ENCODE measurements around the gene SLC16A1.

The SLC16A1 gene

DNA sequence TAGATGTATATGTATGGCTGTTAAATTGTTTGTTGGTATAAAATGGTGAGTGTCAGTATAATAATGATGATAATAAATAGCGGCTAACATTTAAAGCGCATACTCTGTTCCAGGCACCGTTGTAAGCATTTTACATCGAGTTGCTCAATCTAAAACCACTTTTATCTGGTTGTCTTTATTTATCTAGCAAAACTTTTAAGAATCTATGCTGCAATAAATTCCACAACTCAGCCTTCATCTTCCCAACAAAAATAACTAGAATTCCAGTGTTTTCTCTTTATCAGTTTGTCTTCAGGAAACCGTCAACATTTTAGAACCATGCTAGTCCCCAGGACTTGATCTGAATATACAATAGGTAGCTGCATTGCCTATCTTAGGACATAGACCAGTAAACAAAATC lies 19.3 kb upstream of the SLC16A1 start:
- Histone ChIP-seq H4K20me1 (ENCODE audit: low read depth, low read length) (no peaks in the 10 kb centered on the region), H3K9me2 (replicated peaks; ENCODE audit: insufficient read depth, low read length) (no peaks in the 10 kb centered on the region), H2AFZ (ENCODE audit: low read depth, low read length, severe bottlenecking) (no peak overlapping the region), H3F3A (ENCODE audit: insufficient read depth) (no peaks in the 10 kb centered on the region; the same call in 1 of the 2 replicates), H3K36me3 (ENCODE audit: low read length) (no peaks in the 10 kb centered on the region), H3K9ac (ENCODE audit: low read length) (no peak overlapping the region), H3K4me3 (ENCODE audit: insufficient read depth, low read length, poor library complexity, severe bottlenecking) (no peak overlapping the region), H3K9me3 (ENCODE audit: insufficient read depth, low read length) (no peaks in the 10 kb centered on the region), H3K27me3 (ENCODE audit: low read length) (no peaks in the 10 kb centered on the region), H3K4me2 (ENCODE audit: low read depth, low read length, poor library complexity, severe bottlenecking) (no peak overlapping the region), H3K79me2 (ENCODE audit: insufficient read depth, low read length) (no peaks in the 10 kb centered on the region), H3K27ac (ENCODE audit: low read depth, low read length) (no peak overlapping the region)
- TF ChIP-seq, protein P1, sequence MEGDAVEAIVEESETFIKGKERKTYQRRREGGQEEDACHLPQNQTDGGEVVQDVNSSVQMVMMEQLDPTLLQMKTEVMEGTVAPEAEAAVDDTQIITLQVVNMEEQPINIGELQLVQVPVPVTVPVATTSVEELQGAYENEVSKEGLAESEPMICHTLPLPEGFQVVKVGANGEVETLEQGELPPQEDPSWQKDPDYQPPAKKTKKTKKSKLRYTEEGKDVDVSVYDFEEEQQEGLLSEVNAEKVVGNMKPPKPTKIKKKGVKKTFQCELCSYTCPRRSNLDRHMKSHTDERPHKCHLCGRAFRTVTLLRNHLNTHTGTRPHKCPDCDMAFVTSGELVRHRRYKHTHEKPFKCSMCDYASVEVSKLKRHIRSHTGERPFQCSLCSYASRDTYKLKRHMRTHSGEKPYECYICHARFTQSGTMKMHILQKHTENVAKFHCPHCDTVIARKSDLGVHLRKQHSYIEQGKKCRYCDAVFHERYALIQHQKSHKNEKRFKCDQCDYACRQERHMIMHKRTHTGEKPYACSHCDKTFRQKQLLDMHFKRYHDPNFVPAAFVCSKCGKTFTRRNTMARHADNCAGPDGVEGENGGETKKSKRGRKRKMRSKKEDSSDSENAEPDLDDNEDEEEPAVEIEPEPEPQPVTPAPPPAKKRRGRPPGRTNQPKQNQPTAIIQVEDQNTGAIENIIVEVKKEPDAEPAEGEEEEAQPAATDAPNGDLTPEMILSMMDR (IDR thresholded peaks at IDR 0.05; ENCODE audit: insufficient read depth, low read length, poor library complexity, severe bottlenecking) = no peak
- TF ChIP-seq EZH2phosphoT487 (conservative IDR thresholded peaks at IDR 0.05; ENCODE audit: low read length) = no peak

- Histone ChIP-seq H3K36me3 (ENCODE audit: low read length) (no peaks in the 10 kb centered on the region), H3K27me3 (ENCODE audit: low read length) (no peaks in the 10 kb centered on the region), H3K4me3 (ENCODE audit: insufficient read depth, low read length, poor library complexity, severe bottlenecking) (no peak overlapping the region), H3K9me3 (ENCODE audit: insufficient read depth, low read length) (no peaks in the 10 kb centered on the region), H3F3A (ENCODE audit: insufficient read depth) (peaks cover 3% of the 10 kb centered on the region; the same call in 1 of the 2 replicates), H4K20me1 (ENCODE audit: low read depth, low read length) (no peaks in the 10 kb centered on the region), H3K79me2 (ENCODE audit: insufficient read depth, low read length) (no peaks in the 10 kb centered on the region), H3K9ac (ENCODE audit: low read length) (no peak overlapping the region), H3K9me2 (replicated peaks; ENCODE audit: insufficient read depth, low read length) (no peaks in the 10 kb centered on the region), H3K27ac (ENCODE audit: low read depth, low read length) (no peak overlapping the region), H2AFZ (ENCODE audit: low read depth, low read length, severe bottlenecking) (no peak overlapping the region), H3K4me2 (ENCODE audit: low read depth, low read length, poor library complexity, severe bottlenecking) (no peak overlapping the region)
- no peak for TF ChIP-seq EZH2phosphoT487 (conservative IDR thresholded peaks at IDR 0.05; ENCODE audit: low read length)
- TF ChIP-seq, protein P1 (IDR thresholded peaks at IDR 0.05; ENCODE audit: insufficient read depth, low read length, poor library complexity, severe bottlenecking) = no peak
Measured at GRCh38 chr1:112974646-112975045, 18.6 kb upstream of the SLC16A1 start.

DNA sequence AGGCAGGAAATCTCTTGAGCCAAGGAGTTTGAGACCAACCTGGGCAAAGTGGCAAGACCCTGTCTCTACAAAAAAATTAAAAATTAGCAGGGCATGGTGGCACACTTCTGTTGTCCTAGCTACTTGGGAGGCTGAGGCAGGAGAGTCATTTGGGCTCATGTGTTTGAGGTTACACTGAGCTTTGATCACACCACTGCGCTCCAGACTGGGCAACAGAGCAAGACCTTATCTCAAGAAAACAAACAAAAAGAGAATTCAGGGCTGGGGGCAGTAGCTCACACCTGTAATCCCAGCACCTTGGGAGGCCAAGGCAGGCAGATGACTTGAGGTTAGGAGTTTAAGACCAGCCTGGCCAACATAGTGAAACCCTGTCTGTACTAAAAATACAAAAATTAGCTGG lies 17.8 kb upstream of the SLC16A1 start:
- TF ChIP-seq EZH2phosphoT487 (conservative IDR thresholded peaks at IDR 0.05; ENCODE audit: low read length) = no peak
- TF ChIP-seq, protein P1 (IDR thresholded peaks at IDR 0.05; ENCODE audit: insufficient read depth, low read length, poor library complexity, severe bottlenecking) = no peak
- H3F3A ChIP-seq (ENCODE audit: insufficient read depth) = peaks cover 3% of the 10 kb centered on the region; the same call in 1 of the 2 replicates
- H3K4me2 ChIP-seq (ENCODE audit: low read depth, low read length, poor library complexity, severe bottlenecking) = no peak overlapping the region

More for the DNA sequence above, 17.8 kb upstream of the SLC16A1 start:
- Histone ChIP-seq H3K27me3 (ENCODE audit: low read length) (no peaks in the 10 kb centered on the region), H3K36me3 (ENCODE audit: low read length) (no peaks in the 10 kb centered on the region), H4K20me1 (ENCODE audit: low read depth, low read length) (no peaks in the 10 kb centered on the region), H3K9ac (ENCODE audit: low read length) (no peak overlapping the region), H3K27ac (ENCODE audit: low read depth, low read length) (no peak overlapping the region), H2AFZ (ENCODE audit: low read depth, low read length, severe bottlenecking) (no peak overlapping the region), H3K4me3 (ENCODE audit: insufficient read depth, low read length, poor library complexity, severe bottlenecking) (no peak overlapping the region), H3K9me2 (replicated peaks; ENCODE audit: insufficient read depth, low read length) (no peaks in the 10 kb centered on the region), H3K9me3 (ENCODE audit: insufficient read depth, low read length) (no peaks in the 10 kb centered on the region), H3K79me2 (ENCODE audit: insufficient read depth, low read length) (no peaks in the 10 kb centered on the region)
